Neural progenitor cell (in vitro differentiated cells): ENCODE measurements around the gene NBEA. TPM values are rescaled to one million over a fixed set of nuclear protein-coding genes. Genes with fewer than 3 reads are reported as not detected.
"Not testable (repeated sequence)": the region's sequence is repeated elsewhere in the genome, so short reads cannot be mapped to it uniquely, and the experiment has no call there.

Experiments
- DNase-seq: peaks from one replicate; pipeline ENCODE4 v3.0.0-alpha.2; 2016; ENCODE audit warnings: low spot score
- H2AFZ ChIP-seq: fragments of 200-600 bp; sonication (generic); replicated peaks from 2 replicates; pipeline ENCODE4 v1.6.1; 2016; ENCODE audit warnings: antibody characterized with exemption
- H3F3A ChIP-seq: fragments of 200-600 bp; sonication (generic); 2 replicates; pipeline ENCODE4 v1.6.1; 2016; ENCODE audit warnings: antibody characterized with exemption, low read depth
- H3K27ac ChIP-seq: fragments of 200-600 bp; sonication (generic); 2 replicates; pipeline ENCODE4 v1.5.1; 2016; ENCODE audit warnings: mild to moderate bottlenecking
- H3K27me3 ChIP-seq: fragments of 200-600 bp; sonication (generic); 2 replicates; pipeline ENCODE4 v1.6.1; 2016; ENCODE audit warnings: mild to moderate bottlenecking, moderate library complexity
- H3K36me3 ChIP-seq: fragments of 200-600 bp; sonication (generic); 2 replicates; pipeline ENCODE4 v1.5.1; 2016
- H3K4me1 ChIP-seq: fragments of 200-600 bp; sonication (generic); 2 replicates; pipeline ENCODE4 v1.6.1; 2016; ENCODE audit warnings: mixed run types
- H3K4me2 ChIP-seq: fragments of 200-600 bp; sonication (generic); 2 replicates; pipeline ENCODE4 v1.6.1; 2016
- H3K4me3 ChIP-seq: fragments of 200-600 bp; sonication (generic); 2 replicates; pipeline ENCODE4 v1.5.1; 2016
- H3K79me2 ChIP-seq: fragments of 200-600 bp; sonication (generic); 2 replicates; pipeline ENCODE4 v1.6.1; 2016; ENCODE audit warnings: low read depth
- H3K9ac ChIP-seq: fragments of 200-600 bp; sonication (generic); 2 replicates; pipeline ENCODE4 v1.6.1; 2016
- H3K9me3 ChIP-seq: fragments of 200-600 bp; sonication (generic); 2 replicates; pipeline ENCODE4 v1.5.1; 2016; ENCODE audit warnings: low read depth
- H4K20me1 ChIP-seq: fragments of 200-600 bp; sonication (generic); 2 replicates; pipeline ENCODE4 v1.6.1; 2016; ENCODE audit warnings: low read depth
- H3K27ac Mint-ChIP-seq: 3 replicates; pipeline ENCODE4 v1.8.0; 2021; ENCODE audit warnings: mixed read lengths
- H3K27me3 Mint-ChIP-seq: 2 replicates; pipeline ENCODE4 v1.8.0; 2022; ENCODE audit warnings: low read depth, mild to moderate bottlenecking, inconsistent platforms, moderate library complexity, mixed read lengths; ENCODE audit not compliant: insufficient read depth
- H3K36me3 Mint-ChIP-seq: 3 replicates; pipeline ENCODE4 v1.8.0; 2021; ENCODE audit warnings: mixed read lengths
- H3K4me1 Mint-ChIP-seq: 3 replicates; pipeline ENCODE4 v1.8.0; 2021; ENCODE audit warnings: mixed read lengths
- H3K4me3 Mint-ChIP-seq: 3 replicates; pipeline ENCODE4 v1.8.0; 2021; ENCODE audit warnings: mild to moderate bottlenecking, moderate library complexity, mixed read lengths
- H3K9me3 Mint-ChIP-seq: 3 replicates; pipeline ENCODE4 v1.8.0; 2020; ENCODE audit warnings: mixed read lengths
- CTCF ChIP-seq: fragments of 200-600 bp; sonication (generic); IDR thresholded peaks from 2 replicates; pipeline ENCODE4 v1.5.1; 2017; ENCODE audit warnings: antibody characterized with exemption, mild to moderate bottlenecking
- EZH2 ChIP-seq: fragments of 200-600 bp; sonication (generic); IDR thresholded peaks from 2 replicates; pipeline ENCODE4 v1.6.1; 2017; ENCODE audit warnings: antibody characterized with exemption, mild to moderate bottlenecking, moderate library complexity
- EZH2phosphoT487 ChIP-seq: fragments of 200-600 bp; sonication (generic); IDR thresholded peaks from 2 replicates; pipeline ENCODE4 v1.6.1; 2017; ENCODE audit warnings: antibody characterized with exemption
- total RNA-seq: library from RNA; depleted of rRNA; stranded (reverse); fragments of >200 nt; gene quantifications from 2 replicates; pipeline ENCODE4 v1.2.3, GENCODE V29; 2015; ENCODE audit warnings: low replicate concordance

Gene NBEA
- total RNA-seq, 1 donor from 2014 or later, result 31.0 TPM

DNA sequence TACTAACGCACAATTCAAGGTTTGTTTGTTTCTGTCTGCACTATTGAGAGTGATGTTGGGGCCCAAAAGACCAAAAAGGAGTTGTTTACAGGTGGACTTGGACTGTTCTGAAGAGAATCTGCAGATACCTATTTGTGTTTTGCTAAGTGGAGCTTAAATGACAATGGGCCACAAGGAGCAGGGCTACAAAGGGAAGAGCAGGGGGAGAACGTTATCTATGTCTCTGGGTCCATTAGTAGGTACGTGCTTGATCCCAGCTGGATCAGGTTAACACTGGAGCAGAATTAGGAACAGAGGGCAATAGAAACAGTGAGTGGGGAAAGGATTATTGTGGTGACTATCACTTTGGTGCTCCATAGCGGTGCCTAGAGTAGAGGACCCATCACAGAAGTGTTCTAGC, 22.5 kb downstream of the NBEA start:
- Mint-ChIP-seq H3K27me3 (no peaks in the 10 kb centered on the region), H3K4me1 (no peaks in the 10 kb centered on the region), H3K27ac (no peak overlapping the region), H3K36me3 (peaks cover 5% of the 10 kb centered on the region), H3K4me3 (no peak overlapping the region), H3K9me3 (peaks cover 6% of the 10 kb centered on the region)
- DNase-seq, result no peak
- Histone ChIP-seq H4K20me1 (peaks cover 17% of the 10 kb centered on the region), H3K27me3 (no peaks in the 10 kb centered on the region), H3K4me1 (no peaks in the 10 kb centered on the region), H3K9ac (no peak overlapping the region), H3K79me2 (peaks cover 98% of the 10 kb centered on the region), H3K4me2 (no peak overlapping the region), H2AFZ (no peak overlapping the region), H3F3A (no peaks in the 10 kb centered on the region), H3K9me3 (no peaks in the 10 kb centered on the region), H3K4me3 (no peak overlapping the region), H3K27ac (no peak overlapping the region), H3K36me3 (no peaks in the 10 kb centered on the region)
- no peak for TF ChIP-seq EZH2

DNA sequence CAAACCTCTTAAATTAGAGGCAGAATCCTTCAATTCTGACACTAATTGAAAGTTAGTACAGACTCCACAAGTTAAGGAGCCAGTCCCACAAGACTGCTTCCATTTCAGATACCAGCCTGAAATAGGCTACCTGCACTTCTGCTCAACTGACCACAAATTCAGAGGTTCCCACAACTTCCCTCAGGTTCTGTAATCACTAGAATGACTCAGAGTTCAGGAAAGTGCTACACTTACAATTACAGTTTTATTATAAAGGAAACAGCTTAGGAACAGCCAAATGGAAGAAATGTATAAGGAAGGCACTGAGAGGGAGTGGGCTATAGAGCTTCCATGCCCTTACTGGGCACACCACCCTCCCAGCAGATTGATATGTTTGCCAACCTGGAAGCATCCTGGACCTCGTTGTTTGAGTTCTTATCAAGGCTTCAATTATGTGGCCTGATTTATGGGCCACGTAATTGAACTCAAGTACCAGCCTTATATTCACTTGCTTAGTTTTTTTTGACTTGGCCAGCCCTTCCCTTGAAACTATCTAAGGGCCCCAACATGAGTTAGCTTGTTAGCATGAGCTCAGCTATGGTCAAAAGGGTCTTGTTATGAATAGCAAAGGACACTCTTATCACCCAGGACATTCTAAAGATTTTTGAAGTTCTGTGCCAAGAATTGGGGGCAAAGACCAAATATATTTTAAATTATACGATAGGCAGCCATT, 25.9 kb downstream of the NBEA start:
- Histone ChIP-seq H3K36me3 (no peaks in the 10 kb centered on the region), H3K79me2 (peaks cover 99% of the 10 kb centered on the region), H3K4me3 (no peak overlapping the region)

GRCh38 chr13:34969539-34969938, 27.5 kb downstream of the NBEA start:
- H3K27ac ChIP-seq, H3K27me3 Mint-ChIP-seq, H3K27ac Mint-ChIP-seq, H3K4me3 Mint-ChIP-seq, H3K4me1 ChIP-seq, H3K4me3 ChIP-seq, H3K4me1 Mint-ChIP-seq, H4K20me1 ChIP-seq, H3K36me3 ChIP-seq, H3K9ac ChIP-seq, H3K4me2 ChIP-seq, H3F3A ChIP-seq, DNase-seq, H2AFZ ChIP-seq, H3K9me3 ChIP-seq, H3K27me3 ChIP-seq: not testable (repeated sequence)
- H3K9me3 Mint-ChIP-seq, result peaks cover 33% of the 10 kb centered on the region
- H3K79me2 ChIP-seq, result peaks cover 97% of the 10 kb centered on the region
- peaks cover 31% of the 10 kb centered on the region for H3K36me3 Mint-ChIP-seq

More for the DNA sequence above, 25.9 kb downstream of the NBEA start:
- Histone ChIP-seq H2AFZ (no peak overlapping the region), H3K4me1 (no peaks in the 10 kb centered on the region), H3K9me3 (no peaks in the 10 kb centered on the region), H3K27me3 (no peaks in the 10 kb centered on the region), H3K27ac (no peak overlapping the region), H4K20me1 (peaks cover 15% of the 10 kb centered on the region), H3F3A (no peaks in the 10 kb centered on the region), H3K4me2 (no peak overlapping the region), H3K9ac (no peak overlapping the region)
- TF ChIP-seq EZH2phosphoT487 (no peak), CTCF (no peak), EZH2 (no peak)
- no peak for DNase-seq
- Mint-ChIP-seq H3K27ac (no peak overlapping the region), H3K4me1 (no peaks in the 10 kb centered on the region), H3K9me3 (peaks cover 30% of the 10 kb centered on the region), H3K4me3 (no peak overlapping the region), H3K27me3 (no peaks in the 10 kb centered on the region), H3K36me3 (peaks cover 26% of the 10 kb centered on the region)

- Histone ChIP-seq H2AFZ (no peak overlapping the region), H3F3A (no peaks in the 10 kb centered on the region), H3K4me3 (no peak overlapping the region), H4K20me1 (no peaks in the 10 kb centered on the region), H3K79me2 (peaks cover 97% of the 10 kb centered on the region), H3K36me3 (no peaks in the 10 kb centered on the region), H3K9me3 (no peaks in the 10 kb centered on the region), H3K27ac (no peak overlapping the region), H3K27me3 (no peaks in the 10 kb centered on the region), H3K9ac (no peak overlapping the region), H3K4me1 (no peaks in the 10 kb centered on the region), H3K4me2 (no peak overlapping the region)
- TF ChIP-seq EZH2phosphoT487, result no peak
- no peak for TF ChIP-seq EZH2
- TF ChIP-seq CTCF, result no peak
- H3K4me1 Mint-ChIP-seq, result no peaks in the 10 kb centered on the region
- no peak overlapping the region for H3K4me3 Mint-ChIP-seq
- H3K36me3 Mint-ChIP-seq, result peaks cover 35% of the 10 kb centered on the region
- peaks cover 43% of the 10 kb centered on the region for H3K9me3 Mint-ChIP-seq
- H3K27me3 Mint-ChIP-seq, result no peaks in the 10 kb centered on the region
- DNase-seq, result no peak
- H3K27ac Mint-ChIP-seq, result no peak overlapping the region
Measured at GRCh38 chr13:34970961-34971360, 28.9 kb downstream of the NBEA start.
